Right lung (tissue), 5 donors: ENCODE results near the gene IFT172. TPM values are rescaled to one million over a fixed set of nuclear protein-coding genes. Genes with fewer than 3 reads are reported as not detected.

Source experiments
- DNase-seq, 2 donors: peaks; one replicate each; pipeline ENCODE4 v3.0.0-alpha.2; 2013
- polyA plus RNA-seq, 5 donors: library from polyadenylated mRNA; unstranded; fragments of 120-200 nt; gene quantifications; one replicate each; pipeline versions ENCODE4 v1.2.1 to v1.2.3, GENCODE V29; 2013; ENCODE audit warnings: inconsistent platforms in 1 of 5, low replicate concordance in 1 of 5; ENCODE audit not compliant: insufficient read length in 5 of 5, insufficient read depth in 1 of 5

IFT172 gene
- polyA plus RNA-seq, 5 donors: 41.1 to 52.5 (median 49.4) TPM

DNA sequence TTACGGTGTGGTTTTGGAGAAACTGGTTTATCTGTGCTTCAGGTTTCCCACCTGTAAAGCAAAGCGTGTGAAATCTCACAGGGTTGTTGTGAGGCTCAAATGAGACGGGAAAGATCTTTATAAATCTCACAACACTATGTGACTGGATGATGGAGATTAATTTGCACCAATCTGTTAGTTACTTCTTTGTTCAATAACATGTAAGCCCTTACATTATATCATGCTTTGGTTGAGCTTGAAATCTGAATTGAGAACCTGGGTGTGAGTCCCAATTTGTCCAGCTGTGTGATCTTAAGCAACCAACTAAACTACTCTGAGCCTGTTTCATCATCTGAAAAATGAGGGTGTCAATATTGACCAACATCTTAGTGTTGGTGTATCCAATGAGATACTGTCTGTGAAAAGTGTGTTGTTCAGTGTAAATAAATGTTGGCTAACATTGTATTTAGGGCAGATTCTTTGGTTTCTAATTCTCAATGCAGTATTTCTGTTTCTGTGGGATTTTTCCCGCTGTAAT lies 6.4 kb upstream of the IFT172 start:
- no peak for DNase-seq

DNA sequence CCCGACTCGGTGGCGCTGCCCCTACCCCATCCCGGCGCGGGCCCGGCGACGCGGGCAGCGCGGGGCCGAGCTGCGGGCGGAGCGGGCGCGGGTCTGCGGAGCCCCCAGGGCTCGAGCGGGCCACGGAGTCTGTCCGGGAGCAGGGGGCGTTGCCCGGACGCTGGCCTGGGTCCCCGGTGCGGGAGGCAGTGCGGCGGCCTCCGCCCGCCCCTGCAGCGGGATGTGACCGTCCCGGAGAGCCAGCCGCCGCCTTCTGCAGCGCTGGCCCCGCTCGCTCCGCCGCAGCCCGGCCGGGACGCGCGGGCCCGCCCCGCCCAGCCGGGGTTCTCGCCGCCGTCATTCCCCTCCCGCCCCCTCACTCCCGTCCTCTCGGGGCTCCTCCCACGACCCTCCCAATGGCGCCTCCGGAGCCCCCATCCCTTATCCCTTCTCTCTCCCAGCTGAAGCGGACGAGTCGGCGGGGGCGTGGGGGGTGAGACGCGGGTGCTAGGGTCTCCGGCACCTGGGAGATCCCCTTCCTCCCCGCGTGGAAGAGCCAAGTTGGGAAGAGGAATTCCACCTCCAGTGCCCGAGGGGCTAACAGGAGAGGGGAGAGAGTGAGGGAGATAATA lies 5.5 kb upstream of the IFT172 start, which contains the start of gene FNDC4:
FNDC4 (minus strand) TSS at position 257 of the 611 bp plus-strand sequence. CDS start 521 bp downstream, outside the sequence.
- no peak for DNase-seq

DNA sequence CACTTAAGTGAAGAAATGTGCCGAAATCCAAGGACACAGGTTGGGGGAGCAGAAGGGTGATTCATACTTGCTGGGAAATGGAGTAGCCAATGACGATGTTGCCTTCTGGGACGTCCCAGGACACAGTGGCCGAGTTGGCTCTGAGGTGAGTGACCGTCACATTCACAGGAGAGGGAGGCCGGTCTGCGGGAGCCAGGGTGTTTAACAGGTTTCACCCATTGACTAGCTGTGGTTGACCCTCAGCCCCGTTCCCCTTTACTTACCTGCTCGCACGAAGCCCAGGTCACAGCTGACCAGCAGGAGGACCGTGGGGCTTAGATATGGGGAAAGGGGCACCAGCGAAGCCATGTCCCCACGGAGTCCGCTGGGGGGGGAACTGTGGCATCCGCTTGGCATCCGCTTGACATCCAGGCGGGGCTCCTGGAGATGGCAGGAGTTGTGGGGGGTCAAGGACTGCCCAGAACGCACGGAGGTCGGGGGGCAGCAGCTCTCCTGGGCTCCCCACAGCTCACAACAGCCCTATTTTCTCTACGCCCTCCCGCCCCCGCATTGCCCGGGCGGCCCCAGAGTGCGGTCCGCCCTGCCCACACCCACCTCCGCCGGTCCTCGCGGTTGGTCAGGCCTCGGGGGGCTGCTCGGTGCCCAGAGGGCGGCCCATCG lies 4.9 kb upstream of the IFT172 start:
- no peak for DNase-seq

DNA sequence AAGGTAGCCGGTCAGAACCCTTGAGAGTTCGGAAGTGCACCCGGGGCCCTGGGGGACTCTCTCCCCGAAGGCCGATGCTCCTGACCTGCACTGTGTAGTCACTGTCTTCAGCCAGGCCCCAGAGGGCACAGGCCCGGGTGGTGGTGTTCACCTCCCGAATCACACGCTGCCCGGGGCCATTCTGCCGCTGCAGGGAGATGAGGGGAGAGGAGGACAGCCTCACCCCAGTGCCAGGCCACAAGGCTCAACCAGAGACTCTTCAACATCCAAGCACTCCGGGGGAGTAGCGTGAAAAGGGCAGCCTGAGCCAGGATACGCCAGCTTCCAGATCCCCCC lies 4.4 kb upstream of the IFT172 start:
- no peak for DNase-seq

DNA sequence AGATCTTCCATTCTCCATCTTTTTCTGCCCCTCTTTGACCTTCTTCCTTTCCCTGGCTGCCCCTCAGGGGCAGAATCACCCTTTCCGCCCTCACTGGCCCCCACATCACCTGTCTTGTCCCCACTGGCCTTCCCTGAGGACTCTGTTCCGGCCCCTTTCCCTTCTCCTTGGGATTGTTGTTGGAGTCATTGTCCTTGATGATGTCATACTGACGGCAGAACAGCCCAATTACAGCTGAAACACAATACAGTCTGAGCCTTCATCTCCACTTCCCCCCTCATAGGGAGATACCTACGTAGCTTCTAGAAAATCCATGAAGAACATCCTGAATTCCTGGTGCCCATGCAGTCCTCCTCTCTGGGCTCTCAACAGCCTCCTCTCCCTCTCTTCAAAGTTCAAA lies 3.0 kb upstream of the IFT172 start:
- no peak for DNase-seq

DNA sequence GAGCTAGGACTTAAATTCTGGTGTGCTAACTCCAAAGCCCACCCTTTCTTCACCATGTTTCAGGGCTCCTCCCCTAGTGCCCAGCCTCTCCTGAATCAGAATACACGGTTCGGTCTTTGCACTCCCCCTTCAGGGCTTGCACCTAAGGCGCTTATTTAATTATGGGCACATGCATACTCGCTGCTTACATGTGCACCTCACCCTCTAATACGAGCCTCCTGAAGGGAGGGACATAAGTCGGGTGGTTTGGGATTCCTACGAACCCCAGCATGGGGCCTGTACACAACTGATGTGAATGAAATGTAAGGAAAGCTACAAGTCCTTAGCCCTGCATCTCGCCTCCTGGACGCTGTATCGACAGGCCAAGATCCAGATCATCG lies 435 bp downstream of the IFT172 start:
- DNase-seq: peak in 1 of 2 donors; percentile 34

DNA sequence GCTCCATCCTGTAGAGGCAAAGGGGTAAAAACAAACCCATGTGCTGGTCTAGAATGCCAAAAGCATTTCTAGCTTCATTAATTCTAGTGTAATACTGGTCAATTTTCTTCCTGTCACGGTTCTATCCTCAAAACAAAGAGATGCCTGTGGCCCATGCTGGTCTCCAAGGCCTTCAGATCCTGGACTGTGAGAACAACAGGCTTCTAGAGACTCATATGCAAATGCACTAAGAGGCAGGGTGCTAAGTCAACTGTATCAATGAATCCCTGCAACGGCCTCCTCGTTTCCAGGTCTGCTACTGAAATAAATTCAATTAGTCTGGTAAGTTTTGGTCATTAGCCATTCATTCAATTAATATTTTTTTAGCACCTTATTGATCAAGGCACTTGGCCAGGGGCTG lies 4.0 kb downstream of the IFT172 start:
- no peak for DNase-seq

DNA sequence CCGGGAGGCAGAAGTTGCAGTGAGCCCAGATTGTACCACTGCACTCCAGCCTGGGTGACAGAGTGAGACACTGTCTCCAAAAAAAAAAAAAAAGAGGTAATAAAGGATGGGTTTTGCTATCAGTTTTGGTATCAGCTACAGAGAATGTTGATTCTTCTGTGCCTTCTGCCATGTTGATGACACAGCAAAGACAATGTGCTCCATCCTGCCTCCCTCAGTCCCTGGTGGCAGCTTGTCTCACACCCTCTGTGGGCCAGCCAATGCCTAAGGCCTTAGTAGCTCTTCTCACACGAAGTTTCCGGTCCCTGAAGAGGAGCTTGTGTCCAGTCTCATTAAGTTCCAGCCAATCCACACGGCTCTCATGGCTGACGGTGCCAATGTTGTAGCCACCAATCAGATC lies 17.6 kb downstream of the IFT172 start:
- no peak for DNase-seq

DNA sequence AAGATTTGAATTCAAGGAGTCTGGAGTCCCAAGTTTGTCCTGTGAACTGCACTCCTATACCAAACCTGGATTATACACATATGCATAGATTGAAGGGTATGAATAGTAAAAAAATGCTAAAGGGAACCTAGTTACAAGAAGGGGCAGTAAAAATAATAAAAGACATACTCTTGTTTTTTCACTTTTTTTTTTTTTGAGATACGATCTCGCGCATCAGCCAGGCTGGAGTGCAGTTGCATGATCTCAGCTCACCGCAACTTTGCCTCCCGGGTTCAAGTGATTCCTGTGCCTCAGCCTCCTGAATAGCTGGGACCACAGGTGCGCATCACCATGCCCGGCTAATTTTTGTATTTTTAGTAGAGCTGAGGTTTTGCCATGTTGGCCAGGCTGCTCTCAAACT lies 25.1 kb downstream of the IFT172 start:
- no peak for DNase-seq

DNA sequence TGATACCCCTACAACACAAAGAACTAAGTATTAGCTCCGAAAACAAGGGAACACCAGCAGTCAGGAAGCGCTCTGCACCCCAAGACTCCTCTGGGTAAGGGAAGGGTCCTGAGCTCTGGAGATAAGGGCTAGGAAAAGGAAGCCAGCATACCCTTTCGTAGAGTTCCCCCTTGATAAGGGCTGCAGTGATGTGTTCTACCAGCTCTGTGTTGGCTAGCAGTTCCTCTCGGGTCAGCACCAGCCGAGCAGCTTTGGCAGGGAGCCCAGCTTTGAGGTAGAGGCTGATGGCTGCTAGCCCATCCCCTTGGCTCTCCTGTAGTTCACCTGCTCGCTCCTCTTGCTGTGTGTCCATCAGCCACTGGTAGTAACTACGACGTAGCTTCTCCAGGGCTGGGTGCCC lies 28.4 kb downstream of the IFT172 start:
- no peak for DNase-seq

DNA sequence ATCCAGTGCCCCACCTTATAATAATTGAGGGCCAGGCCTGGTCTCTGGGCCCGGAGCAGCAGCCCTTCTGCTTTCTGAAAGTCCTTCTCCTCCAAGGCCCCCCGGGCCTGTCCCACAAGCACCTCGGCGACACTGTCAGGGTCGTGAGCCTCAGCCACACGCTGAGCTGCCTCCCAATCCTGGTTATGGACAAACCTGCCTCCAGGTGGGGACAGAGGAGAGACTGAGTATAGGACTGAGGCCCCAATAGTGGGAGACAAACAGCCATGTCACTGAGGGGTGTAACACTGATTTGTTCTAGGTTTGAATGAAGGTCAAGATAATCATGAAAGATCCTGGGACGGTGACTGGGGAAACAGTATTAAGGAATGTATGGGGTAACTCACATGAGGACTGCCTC lies 35.6 kb downstream of the IFT172 start:
- no peak for DNase-seq

DNA sequence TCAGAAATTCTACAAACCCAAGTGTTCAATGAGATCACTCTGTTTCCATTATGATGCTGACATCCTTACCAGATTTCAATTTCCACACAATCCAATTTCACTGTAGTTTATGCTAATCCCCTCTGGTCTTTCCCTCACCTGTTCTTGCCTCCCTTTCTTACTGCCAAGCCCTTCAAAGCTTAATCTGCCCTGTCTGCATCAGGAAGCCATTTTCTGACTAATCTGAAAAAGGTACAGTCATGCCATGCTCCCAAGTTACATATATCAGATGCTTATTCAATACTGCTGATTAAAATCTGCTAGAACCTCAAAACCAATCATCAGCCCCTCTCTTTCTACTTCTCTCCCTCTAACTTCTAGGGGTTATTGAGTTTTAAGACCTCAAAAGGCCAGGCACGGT lies 38.4 kb downstream of the IFT172 start:
- DNase-seq: no peak

DNA sequence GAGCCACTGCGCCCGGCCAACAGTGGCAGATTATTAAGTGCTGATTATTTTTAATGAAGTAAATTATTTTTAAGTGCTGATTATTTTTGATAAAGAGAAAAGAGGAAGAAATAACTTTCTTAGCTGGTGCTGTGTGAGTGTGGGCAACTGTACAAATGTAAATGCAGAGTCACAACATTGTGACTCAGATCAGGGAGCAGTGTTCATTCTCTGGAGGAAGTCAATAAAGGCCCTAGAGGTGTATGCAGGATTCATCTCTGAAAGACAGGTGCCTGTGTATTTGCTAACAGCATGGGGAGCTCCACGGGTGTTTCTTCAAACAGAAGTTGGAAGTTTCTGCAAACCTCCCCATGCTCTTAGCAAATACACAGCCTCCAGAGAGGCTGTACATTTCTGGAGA lies 41.2 kb downstream of the IFT172 start:
- DNase-seq: no peak

DNA sequence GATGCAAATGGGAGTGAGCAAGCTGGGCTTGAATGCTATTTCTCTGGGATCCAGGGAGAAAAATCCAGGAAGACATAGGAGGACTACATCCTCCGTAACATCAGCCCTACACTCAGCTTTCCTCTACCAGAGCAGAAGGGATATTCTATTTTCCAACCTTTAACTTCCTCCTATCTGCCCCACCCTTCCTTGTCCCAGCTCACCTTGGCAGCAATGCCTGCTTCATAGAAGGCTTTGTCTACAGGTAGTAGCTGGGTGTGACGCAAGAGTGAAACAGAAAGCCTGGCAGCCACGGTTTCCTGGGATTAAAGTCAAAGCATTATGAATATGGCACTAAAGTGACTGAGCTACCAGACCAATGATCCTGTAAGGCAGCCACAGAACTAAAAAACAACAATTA lies 43.5 kb downstream of the IFT172 start:
- DNase-seq: no peak

DNA sequence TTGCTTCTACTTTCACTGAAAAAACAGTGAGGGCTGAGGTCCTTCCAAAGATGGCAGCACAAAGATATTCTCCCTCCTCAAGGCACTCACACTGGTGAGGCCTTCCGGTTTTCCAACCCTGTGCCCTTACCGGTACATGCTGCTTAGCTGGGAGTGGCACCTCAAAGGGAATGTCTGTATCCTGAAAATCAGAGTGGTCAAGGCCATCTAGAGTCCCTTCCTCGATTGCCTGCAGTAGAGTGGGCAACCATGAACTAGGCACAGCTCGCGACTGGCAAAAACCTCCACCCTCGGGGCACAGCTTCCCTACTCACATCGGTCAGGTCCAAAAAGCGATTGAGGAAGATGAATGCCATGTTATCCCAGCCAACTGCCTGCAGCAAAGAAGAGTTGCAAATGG lies 43.9 kb downstream of the IFT172 start:
- DNase-seq: no peak

DNA sequence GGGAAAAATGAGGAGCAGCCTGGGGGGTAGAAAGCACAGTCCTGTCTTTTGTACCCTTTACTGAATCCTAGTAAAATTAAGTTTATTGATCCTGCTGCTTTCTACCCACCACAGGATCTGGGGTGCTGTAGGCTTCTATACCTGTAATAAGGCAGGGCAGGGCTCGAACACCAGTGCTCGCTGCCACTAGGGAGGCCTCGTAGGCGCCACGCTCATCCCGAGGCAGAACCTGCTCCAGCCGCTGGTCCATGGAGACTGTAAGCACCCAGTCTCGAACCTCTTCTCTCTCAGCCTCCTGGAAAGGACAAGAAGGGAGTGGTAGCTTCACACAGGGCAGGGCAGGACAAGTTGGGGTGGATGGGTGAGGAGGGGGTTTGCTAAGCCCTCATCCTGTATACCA lies 44.4 kb downstream of the IFT172 start:
- no peak for DNase-seq

DNA sequence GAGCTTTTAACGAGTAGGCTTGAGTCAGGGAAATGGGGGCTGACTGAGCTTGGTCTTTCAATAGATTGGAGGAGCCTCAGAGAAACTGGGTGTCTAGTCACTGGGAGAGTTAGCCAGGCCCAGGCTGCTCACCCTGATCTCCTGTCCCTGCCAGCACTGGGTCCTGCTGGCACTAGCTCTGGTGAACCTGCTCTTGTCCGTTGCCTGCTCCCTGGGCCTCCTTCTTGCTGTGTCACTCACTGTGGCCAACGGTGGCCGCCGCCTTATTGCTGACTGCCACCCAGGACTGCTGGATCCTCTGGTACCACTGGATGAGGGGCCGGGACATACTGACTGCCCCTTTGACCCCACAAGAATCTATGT lies 46.6 kb downstream of the IFT172 start:
- DNase-seq: no peak

DNA sequence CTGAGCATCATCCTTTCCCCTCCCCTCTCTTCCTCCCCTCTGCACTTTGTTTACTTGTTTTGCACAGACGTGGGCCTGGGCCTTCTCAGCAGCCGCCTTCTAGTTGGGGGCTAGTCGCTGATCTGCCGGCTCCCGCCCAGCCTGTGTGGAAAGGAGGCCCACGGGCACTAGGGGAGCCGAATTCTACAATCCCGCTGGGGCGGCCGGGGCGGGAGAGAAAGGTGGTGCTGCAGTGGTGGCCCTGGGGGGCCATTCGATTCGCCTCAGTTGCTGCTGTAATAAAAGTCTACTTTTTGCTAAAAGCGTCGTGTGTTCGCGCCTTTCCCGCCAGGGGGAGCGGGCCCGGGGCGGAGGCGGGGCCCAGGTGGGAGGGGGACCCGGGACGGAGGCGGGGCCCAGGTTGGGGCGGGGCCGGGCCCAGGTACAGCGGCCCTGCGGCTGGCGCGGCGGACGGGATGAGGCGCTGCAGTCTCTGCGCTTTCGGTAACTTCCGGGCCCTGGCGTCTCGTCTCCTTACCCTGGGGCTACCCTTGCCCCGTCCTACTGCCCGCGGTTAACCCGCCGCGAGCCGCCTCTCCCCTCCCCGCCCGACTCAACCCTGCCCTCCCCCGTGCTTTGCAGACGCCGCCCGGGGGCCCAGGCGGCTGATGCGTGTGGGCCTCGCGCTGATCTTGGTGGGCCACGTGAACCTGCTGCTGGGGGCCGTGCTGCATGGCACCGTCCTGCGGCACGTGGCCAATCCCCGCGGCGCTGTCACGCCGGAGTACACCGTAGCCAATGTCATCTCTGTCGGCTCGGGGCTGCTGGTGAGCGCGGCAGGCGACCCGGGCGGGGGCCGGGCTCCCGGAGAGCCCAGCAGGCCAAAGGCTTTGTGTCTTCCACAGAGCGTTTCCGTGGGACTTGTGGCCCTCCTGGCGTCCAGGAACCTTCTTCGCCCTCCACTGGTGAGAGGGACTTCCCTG lies 47.3 kb downstream of the IFT172 start, which contains the start of gene KRTCAP3:
KRTCAP3 (plus strand) TSS at position 424 of the 962 bp plus-strand sequence; CDS start at position 456, 32 bp downstream.
- peak; percentile 23 to 36 for DNase-seq

DNA sequence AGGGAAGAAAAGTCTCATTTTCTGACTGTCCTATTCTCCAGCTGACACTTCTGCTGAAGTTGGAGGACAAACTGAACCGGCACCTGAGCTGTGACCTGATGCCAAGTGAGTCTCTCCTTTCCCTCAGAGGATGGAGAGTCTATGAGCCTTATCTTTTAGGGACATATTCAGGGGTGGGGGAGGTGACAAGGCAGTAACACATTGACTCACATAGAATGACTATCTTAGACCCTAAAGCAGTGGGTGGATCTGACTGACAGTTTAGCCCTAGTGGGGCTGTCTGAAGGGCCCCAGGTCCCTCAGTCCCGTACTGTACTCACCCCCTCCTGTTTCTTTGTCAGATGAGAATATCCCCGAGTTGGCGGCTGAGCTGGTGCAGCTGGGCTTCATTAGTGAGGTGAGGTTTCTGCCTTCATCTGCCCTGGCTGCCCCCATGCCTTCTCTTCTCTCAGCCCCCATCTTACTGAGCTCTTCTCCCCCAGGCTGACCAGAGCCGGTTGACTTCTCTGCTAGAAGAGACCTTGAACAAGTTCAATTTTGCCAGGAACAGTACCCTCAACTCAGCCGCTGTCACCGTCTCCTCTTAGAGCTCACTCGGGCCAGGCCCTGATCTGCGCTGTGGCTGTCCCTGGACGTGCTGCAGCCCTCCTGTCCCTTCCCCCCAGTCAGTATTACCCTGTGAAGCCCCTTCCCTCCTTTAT lies 48.2 kb downstream of the IFT172 start:
- DNase-seq: no peak

DNA sequence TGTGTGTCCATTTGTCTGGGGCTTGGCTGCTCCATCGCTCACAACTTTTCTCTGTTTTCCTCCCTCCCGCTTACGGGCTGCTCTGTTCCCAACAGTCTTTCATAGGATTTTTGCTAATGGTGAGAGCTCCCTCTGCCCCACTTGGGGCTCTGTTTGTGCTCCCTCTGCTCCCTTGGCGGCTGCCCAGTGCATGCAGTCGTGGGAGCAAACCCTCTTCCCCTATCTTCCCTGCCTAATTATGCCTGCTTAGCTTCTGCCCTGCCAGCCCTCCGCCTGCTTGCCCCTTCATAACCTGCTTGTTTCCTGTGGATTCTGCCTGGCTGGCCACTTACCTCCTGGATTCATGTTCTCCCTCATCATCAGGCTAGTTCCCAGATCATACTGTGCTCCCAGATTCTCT lies 53.9 kb downstream of the IFT172 start:
- no peak for DNase-seq

DNA sequence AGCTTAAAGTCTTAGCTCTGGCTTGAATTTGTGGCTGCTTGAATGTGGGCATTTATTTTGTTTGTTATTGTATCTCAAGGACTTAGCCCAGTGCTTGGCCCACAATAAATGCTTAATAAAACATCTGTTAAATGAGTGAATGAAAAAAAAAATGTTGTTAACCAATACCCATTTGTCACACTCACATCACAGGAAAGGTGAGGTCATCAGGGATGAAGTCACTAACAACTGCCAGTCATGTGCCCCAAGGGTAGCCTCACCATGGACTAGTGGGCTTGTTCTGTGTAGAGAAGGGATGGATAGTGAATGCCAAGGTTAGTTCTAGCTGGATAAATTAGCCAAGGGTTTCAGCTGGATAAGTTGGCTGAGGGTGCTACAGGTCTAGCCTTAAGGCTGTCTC lies 58.1 kb downstream of the IFT172 start:
- DNase-seq: no peak

DNA sequence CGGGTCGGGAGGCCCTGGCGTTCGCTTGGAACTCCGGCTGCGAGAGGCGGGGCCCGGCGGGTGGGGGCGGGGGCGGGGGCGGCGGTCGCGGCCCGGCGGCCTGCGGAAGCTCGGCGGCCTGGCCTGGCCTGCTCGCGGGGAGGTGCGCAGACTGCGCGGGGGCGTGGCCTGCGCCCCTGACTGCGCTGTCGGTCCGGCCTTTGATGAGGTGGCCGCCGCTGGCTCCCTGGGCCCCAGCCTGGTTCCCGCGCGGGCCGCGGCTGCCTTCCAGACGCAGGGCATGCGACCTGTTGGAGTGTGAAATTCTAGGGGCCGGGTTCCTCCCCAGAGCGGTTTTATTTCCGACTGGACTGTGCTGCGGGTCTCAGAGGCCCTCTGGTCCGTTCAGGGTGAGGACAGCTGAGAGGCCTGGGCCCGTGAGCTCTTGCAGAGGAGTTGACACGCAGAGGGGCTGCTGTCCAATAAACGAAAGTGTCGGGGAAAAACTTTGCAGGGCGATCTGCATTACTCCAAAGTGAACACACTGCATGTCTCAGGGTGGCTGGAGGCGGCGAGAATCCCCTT lies 60.5 kb downstream of the IFT172 start:
- DNase-seq: peak; percentile 78 to 81
